HepG2 (cell line): ENCODE measurements around the gene TOLLIP. TPM values are rescaled to one million over a fixed set of nuclear protein-coding genes. Genes with fewer than 3 reads are reported as not detected.

Source experiments
- GATAD1 ChIP-seq: IDR thresholded peaks from 2 replicates; pipeline ENCODE4 v1.6.1; 2016; ENCODE audit warnings: missing genetic modification reagents, missing compliant biosample characterization
- NFIC ChIP-seq: IDR thresholded peaks from 2 replicates; pipeline ENCODE4 v1.6.1; 2012; ENCODE audit warnings: mild to moderate bottlenecking, low read length, inconsistent platforms
- NRL ChIP-seq: sonication (generic); formaldehyde crosslinking; IDR thresholded peaks from 2 replicates; pipeline ENCODE4 v1.5.0; 2020; ENCODE audit warnings: missing genetic modification reagents, mild to moderate bottlenecking, moderate library complexity, borderline replicate concordance
- RFX5 ChIP-seq: IDR thresholded peaks from 2 replicates; pipeline ENCODE4 v1.6.1; 2011; ENCODE audit warnings: low read depth, low read length, improper control_type of control experiment
- SALL1 ChIP-seq: sonication (generic); formaldehyde crosslinking; IDR thresholded peaks from 2 replicates; pipeline ENCODE4 v1.8.0; 2022; ENCODE audit warnings: mild to moderate bottlenecking, missing genetic modification reagents
- SOX6 ChIP-seq, 2 experiments: fragments of 450-650 bp in 1 of 2; sonication (generic) in 1 of 2; formaldehyde crosslinking in 1 of 2; IDR thresholded peaks; 2 replicates each; pipeline versions ENCODE4 v1.4.0 to v1.6.1; 2017 to 2020; ENCODE audit warnings: antibody characterized with exemption in 1 of 2, mild to moderate bottlenecking in 1 of 2, missing genetic modification reagents in 1 of 2
- THYN1 ChIP-seq: sonication (generic); formaldehyde crosslinking; IDR thresholded peaks from 2 replicates; pipeline ENCODE4 v1.8.1; 2023; ENCODE audit warnings: low read depth, mild to moderate bottlenecking, moderate library complexity, missing genetic modification reagents, borderline replicate concordance
- ZNF713 ChIP-seq: sonication (generic); formaldehyde crosslinking; IDR thresholded peaks from 2 replicates; pipeline ENCODE4 v1.4.0; 2020; ENCODE audit warnings: mild to moderate bottlenecking, missing genetic modification reagents
- polyA plus RNA-seq, 8 experiments: library from polyadenylated mRNA; depleted of rRNA in 3 of 8; stranded (reverse) in 7 of 8; unstranded in 1 of 8; fragments of >200 nt; fragmentation: Illumina TruSeq in 4 of 8; extraction: Trizol in 4 of 8; gene quantifications; 2 replicates each; pipeline versions ENCODE4 v1.2.1 to v1.2.3, GENCODE V29; 2011 to 2016; ENCODE audit warnings: low read depth in 4 of 8, missing spikeins in 1 of 8, mixed read lengths in 1 of 8; ENCODE audit not compliant: insufficient read depth in 1 of 8
- total RNA-seq, 5 experiments: library from RNA; depleted of rRNA; stranded (reverse); fragments of >200 nt; fragmentation: Illumina TruSeq; extraction: Trizol; gene quantifications; 2 replicates each; pipeline ENCODE4 v1.2.3, GENCODE V29; 2016; ENCODE audit warnings: low read depth in 1 of 5
- TF ChIP-seq, protein P1 (sequence below): sonication (generic); formaldehyde crosslinking; IDR thresholded peaks from 2 replicates; pipeline ENCODE4 v1.5.0; 2020; ENCODE audit warnings: missing genetic modification reagents
- TF ChIP-seq, protein P2 (sequence below): sonication (generic); formaldehyde crosslinking; IDR thresholded peaks from 2 replicates; pipeline ENCODE4 v1.4.0; 2020; ENCODE audit warnings: missing genetic modification reagents, borderline replicate concordance
- TF ChIP-seq, protein P3 (sequence below): sonication (generic); formaldehyde crosslinking; IDR thresholded peaks from 2 replicates; pipeline ENCODE4 v1.5.0; 2020; ENCODE audit warnings: mild to moderate bottlenecking, missing genetic modification reagents, moderate library complexity
- TF ChIP-seq, protein P4 (sequence below): sonication (generic); formaldehyde crosslinking; IDR thresholded peaks from 2 replicates; pipeline ENCODE4 v1.5.0; 2020; ENCODE audit warnings: mild to moderate bottlenecking, low read depth, missing genetic modification reagents, borderline replicate concordance
- TF ChIP-seq, protein P5 (sequence below): sonication (generic); formaldehyde crosslinking; IDR thresholded peaks from 2 replicates; pipeline ENCODE4 v1.4.0; 2020; ENCODE audit warnings: missing genetic modification reagents, borderline replicate concordance

Gene TOLLIP
- total and polyA plus RNA-seq, 2 of the 13 experiments (the other 11 are each of a cell fraction or from before 2014, with no cell fraction given): 25.9 to 47.5 TPM

DNA sequence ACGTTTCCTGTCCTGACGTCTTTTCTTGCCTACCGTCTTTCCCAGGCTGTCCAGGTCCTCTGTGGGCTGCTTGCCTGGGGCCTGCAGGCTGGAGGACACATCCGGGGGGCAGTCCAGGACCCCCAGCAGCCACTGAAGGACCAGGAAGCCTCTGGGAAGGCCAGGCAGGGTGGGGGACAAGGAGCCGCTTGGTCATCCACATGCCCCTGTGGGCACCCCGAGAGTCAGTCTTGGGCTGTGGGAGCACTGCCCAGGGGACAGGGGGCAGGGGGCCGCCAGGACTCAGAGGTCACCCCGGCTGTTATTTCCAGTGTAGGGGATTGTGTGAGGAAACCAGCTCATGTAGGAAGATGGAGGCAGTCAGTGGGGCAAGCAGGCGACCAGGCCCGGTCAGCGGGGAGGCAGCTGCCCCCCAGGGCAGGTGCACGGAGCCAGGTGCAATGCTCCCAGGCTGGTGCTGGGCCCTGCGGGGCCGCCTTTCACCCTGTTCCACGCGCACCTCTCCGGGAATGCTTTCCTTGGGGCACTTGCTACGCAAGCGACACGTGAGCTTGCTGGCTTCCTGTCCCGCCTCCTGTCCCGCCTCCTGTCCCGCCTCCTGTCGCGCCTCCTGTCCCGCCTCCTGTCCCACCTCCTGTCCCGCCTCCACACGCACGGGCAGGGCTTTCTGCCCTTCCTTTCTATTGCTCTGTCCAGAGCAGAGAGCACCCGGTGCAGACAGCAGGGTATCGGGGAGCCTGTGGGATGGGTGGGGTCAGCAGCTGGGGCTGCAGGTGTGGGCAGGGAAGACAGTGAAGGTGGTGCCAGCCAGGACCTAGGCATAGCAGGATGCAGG, 47.0 kb downstream of the TOLLIP start (continued):
- TF ChIP-seq, protein P1, sequence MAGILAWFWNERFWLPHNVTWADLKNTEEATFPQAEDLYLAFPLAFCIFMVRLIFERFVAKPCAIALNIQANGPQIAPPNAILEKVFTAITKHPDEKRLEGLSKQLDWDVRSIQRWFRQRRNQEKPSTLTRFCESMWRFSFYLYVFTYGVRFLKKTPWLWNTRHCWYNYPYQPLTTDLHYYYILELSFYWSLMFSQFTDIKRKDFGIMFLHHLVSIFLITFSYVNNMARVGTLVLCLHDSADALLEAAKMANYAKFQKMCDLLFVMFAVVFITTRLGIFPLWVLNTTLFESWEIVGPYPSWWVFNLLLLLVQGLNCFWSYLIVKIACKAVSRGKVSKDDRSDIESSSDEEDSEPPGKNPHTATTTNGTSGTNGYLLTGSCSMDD (CRISPR knock-in tag): no peak
- no peak for TF ChIP-seq THYN1 (CRISPR knock-in tag)
- TF ChIP-seq RFX5: no peak
- TF ChIP-seq SOX6 (IDR thresholded peaks at IDR 0.05): no peak
- peak; percentile 58 for TF ChIP-seq SOX6 (CRISPR knock-in tag; IDR thresholded peaks at IDR 0.05)
- TF ChIP-seq NFIC: no peak
- TF ChIP-seq ZNF713 (CRISPR knock-in tag): no peak
- TF ChIP-seq, protein P2, sequence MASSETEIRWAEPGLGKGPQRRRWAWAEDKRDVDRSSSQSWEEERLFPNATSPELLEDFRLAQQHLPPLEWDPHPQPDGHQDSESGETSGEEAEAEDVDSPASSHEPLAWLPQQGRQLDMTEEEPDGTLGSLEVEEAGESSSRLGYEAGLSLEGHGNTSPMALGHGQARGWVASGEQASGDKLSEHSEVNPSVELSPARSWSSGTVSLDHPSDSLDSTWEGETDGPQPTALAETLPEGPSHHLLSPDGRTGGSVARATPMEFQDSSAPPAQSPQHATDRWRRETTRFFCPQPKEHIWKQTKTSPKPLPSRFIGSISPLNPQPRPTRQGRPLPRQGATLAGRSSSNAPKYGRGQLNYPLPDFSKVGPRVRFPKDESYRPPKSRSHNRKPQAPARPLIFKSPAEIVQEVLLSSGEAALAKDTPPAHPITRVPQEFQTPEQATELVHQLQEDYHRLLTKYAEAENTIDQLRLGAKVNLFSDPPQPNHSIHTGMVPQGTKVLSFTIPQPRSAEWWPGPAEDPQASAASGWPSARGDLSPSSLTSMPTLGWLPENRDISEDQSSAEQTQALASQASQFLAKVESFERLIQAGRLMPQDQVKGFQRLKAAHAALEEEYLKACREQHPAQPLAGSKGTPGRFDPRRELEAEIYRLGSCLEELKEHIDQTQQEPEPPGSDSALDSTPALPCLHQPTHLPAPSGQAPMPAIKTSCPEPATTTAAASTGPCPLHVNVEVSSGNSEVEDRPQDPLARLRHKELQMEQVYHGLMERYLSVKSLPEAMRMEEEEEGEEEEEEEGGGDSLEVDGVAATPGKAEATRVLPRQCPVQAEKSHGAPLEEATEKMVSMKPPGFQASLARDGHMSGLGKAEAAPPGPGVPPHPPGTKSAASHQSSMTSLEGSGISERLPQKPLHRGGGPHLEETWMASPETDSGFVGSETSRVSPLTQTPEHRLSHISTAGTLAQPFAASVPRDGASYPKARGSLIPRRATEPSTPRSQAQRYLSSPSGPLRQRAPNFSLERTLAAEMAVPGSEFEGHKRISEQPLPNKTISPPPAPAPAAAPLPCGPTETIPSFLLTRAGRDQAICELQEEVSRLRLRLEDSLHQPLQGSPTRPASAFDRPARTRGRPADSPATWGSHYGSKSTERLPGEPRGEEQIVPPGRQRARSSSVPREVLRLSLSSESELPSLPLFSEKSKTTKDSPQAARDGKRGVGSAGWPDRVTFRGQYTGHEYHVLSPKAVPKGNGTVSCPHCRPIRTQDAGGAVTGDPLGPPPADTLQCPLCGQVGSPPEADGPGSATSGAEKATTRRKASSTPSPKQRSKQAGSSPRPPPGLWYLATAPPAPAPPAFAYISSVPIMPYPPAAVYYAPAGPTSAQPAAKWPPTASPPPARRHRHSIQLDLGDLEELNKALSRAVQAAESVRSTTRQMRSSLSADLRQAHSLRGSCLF (CRISPR knock-in tag): no peak
- peak; percentile 86 for TF ChIP-seq GATAD1 (CRISPR knock-in tag)
- 0 out of 2 replicates have a peak, but pooled peaks have one; percentile 33 for TF ChIP-seq NRL (CRISPR knock-in tag)
- TF ChIP-seq, protein P3, sequence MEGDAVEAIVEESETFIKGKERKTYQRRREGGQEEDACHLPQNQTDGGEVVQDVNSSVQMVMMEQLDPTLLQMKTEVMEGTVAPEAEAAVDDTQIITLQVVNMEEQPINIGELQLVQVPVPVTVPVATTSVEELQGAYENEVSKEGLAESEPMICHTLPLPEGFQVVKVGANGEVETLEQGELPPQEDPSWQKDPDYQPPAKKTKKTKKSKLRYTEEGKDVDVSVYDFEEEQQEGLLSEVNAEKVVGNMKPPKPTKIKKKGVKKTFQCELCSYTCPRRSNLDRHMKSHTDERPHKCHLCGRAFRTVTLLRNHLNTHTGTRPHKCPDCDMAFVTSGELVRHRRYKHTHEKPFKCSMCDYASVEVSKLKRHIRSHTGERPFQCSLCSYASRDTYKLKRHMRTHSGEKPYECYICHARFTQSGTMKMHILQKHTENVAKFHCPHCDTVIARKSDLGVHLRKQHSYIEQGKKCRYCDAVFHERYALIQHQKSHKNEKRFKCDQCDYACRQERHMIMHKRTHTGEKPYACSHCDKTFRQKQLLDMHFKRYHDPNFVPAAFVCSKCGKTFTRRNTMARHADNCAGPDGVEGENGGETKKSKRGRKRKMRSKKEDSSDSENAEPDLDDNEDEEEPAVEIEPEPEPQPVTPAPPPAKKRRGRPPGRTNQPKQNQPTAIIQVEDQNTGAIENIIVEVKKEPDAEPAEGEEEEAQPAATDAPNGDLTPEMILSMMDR (CRISPR knock-in tag): no peak; the same call in 1 of the 2 replicates
- peak; percentile 53 for TF ChIP-seq SALL1 (CRISPR knock-in tag)
- TF ChIP-seq, protein P4, sequence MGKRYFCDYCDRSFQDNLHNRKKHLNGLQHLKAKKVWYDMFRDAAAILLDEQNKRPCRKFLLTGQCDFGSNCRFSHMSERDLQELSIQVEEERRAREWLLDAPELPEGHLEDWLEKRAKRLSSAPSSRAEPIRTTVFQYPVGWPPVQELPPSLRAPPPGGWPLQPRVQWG (CRISPR knock-in tag): no peak
- TF ChIP-seq, protein P5, sequence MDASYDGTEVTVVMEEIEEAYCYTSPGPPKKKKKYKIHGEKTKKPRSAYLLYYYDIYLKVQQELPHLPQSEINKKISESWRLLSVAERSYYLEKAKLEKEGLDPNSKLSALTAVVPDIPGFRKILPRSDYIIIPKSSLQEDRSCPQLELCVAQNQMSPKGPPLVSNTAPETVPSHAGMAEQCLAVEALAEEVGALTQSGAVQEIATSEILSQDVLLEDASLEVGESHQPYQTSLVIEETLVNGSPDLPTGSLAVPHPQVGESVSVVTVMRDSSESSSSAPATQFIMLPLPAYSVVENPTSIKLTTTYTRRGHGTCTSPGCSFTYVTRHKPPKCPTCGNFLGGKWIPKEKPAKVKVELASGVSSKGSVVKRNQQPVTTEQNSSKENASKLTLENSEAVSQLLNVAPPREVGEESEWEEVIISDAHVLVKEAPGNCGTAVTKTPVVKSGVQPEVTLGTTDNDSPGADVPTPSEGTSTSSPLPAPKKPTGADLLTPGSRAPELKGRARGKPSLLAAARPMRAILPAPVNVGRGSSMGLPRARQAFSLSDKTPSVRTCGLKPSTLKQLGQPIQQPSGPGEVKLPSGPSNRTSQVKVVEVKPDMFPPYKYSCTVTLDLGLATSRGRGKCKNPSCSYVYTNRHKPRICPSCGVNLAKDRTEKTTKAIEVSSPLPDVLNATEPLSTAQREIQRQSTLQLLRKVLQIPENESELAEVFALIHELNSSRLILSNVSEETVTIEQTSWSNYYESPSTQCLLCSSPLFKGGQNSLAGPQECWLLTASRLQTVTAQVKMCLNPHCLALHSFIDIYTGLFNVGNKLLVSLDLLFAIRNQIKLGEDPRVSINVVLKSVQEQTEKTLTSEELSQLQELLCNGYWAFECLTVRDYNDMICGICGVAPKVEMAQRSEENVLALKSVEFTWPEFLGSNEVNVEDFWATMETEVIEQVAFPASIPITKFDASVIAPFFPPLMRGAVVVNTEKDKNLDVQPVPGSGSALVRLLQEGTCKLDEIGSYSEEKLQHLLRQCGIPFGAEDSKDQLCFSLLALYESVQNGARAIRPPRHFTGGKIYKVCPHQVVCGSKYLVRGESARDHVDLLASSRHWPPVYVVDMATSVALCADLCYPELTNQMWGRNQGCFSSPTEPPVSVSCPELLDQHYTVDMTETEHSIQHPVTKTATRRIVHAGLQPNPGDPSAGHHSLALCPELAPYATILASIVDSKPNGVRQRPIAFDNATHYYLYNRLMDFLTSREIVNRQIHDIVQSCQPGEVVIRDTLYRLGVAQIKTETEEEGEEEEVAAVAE (CRISPR knock-in tag): no peak
